ENCODE measurements around the gene EXOC7. TPM values are rescaled to one million over a fixed set of nuclear protein-coding genes. Genes with fewer than 3 reads are reported as not detected.

Gene EXOC7
- total and polyA plus RNA-seq, 2 of the 8 experiments (the other 6 are each of a cell fraction or from before 2014, with no cell fraction given), result 77.1 to 92.6 TPM

DNA sequence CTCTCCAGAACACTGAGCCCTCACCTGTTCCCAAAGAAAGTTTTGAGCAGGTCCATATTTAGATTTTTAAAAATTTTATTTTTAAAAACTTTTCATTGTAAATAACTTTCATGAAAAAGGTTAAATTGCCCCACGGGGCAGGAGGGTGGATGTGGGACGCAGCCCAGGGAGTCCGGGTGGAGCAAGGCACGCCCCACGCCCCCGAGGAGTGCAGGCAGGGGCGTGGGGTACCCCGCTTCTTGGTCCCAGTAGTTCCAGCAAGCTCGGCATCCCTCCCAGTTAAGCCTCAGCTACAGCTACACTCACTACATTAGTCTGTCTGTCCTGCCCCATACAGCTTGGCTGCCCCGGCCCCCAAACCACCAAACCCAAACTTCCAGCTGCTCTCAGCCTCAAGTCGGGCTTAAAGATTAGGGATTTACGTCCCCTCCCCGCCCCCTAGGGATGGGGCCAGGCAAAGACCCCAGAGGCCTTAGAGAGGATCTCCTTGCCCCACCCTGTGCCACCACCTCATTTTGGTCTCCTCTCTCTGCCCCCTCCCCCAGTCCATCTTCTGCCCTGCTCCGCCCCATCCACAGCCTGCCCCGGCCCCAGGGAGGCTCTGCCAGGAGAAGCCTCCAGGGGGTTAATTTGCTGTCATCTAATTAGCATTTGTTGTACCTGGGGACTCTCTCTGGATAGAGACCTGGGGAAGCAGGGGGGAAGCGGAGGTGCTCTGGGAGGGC is 32.9 kb upstream of the EXOC7 start:
- CTCF ChIA-PET (ENCODE audit: partially characterized antibody), result interaction anchor here (0.8 to 41.5 kb wide), 6 partner anchors 15 to 633 kb away, joined by 3 to 778 read pairs (median 8); partner anchors contain the start of gene FOXJ1
- H3K36me3 ChIP-seq (ENCODE audit: control insufficient read depth in 2 of 4, insufficient read depth in 4 of 4, low read length in 3 of 4), result no peaks in the 10 kb centered on the region
- no peak overlapping the region for H2BK15ac ChIP-seq (ENCODE audit: low read length)
- no peaks in the 10 kb centered on the region for H3K79me1 ChIP-seq (ENCODE audit: low read depth, low read length)
- DNase-seq (ENCODE audit: low read depth in 1 of 2, low spot score in 2 of 2) (peak in 1 of 2 experiments; percentile 78), FAIRE-seq (no peak)
- H3K23ac ChIP-seq (ENCODE audit: insufficient read length), result no peak overlapping the region
- no peak for TF ChIP-seq SP1 (IDR thresholded peaks at IDR 0.05; ENCODE audit: low read depth, low read length)
- peak; percentile 1 for TF ChIP-seq CTBP2 (IDR thresholded peaks at IDR 0.05; ENCODE audit: borderline replicate concordance, insufficient read depth, insufficient read length, low read length)
- TF ChIP-seq, protein P1, sequence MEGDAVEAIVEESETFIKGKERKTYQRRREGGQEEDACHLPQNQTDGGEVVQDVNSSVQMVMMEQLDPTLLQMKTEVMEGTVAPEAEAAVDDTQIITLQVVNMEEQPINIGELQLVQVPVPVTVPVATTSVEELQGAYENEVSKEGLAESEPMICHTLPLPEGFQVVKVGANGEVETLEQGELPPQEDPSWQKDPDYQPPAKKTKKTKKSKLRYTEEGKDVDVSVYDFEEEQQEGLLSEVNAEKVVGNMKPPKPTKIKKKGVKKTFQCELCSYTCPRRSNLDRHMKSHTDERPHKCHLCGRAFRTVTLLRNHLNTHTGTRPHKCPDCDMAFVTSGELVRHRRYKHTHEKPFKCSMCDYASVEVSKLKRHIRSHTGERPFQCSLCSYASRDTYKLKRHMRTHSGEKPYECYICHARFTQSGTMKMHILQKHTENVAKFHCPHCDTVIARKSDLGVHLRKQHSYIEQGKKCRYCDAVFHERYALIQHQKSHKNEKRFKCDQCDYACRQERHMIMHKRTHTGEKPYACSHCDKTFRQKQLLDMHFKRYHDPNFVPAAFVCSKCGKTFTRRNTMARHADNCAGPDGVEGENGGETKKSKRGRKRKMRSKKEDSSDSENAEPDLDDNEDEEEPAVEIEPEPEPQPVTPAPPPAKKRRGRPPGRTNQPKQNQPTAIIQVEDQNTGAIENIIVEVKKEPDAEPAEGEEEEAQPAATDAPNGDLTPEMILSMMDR (IDR thresholded peaks at IDR 0.05; ENCODE audit: control extremely low read depth in 1 of 3, insufficient read depth in 1 of 3, low read depth in 1 of 3, low read length in 3 of 3), result peak in 2 of 3 experiments; percentile 9 to 18; a peak in 2 of 4 replicates
- TF ChIP-seq RNF2 (IDR thresholded peaks at IDR 0.05; ENCODE audit: borderline replicate concordance, low read depth, low read length, missing control alignments, poor library complexity, severe bottlenecking), result peak; percentile 15
- H3K14ac ChIP-seq (ENCODE audit: insufficient read length), result no peak overlapping the region
- no peaks in the 10 kb centered on the region for H4K20me1 ChIP-seq (replicated peaks in 1 of 2; ENCODE audit: control insufficient read depth in 1 of 2, insufficient read depth in 2 of 2, low read length in 2 of 2)
- H4K5ac ChIP-seq (ENCODE audit: insufficient read length, low read depth, low read length), result no peak overlapping the region
- H3K27ac ChIP-seq (ENCODE audit: low read depth, low read length), result no peak overlapping the region
- H3K4ac ChIP-seq (replicated peaks; ENCODE audit: insufficient read length, low read depth, low read length), result no peak overlapping the region
- H2BK20ac ChIP-seq (ENCODE audit: low read length), result 0 out of 2 replicates have a peak overlapping the region, but pooled peaks have one; percentile 83
- POLR2A ChIA-PET (ENCODE audit: partially characterized antibody), result interaction anchor here (0.7 to 9.3 kb wide), 5 partner anchors 11 to 104 kb away, joined by 3 to 70 read pairs (median 3); partner anchors contain the start of gene RNF157
- peaks cover 19% of the 10 kb centered on the region for H3K23me2 ChIP-seq (ENCODE audit: low read depth, low read length)
- H3K27me3 ChIP-seq (replicated peaks in 1 of 4; ENCODE audit: control insufficient read depth in 3 of 4, extremely low read depth in 1 of 4, insufficient read depth in 3 of 4, low read length in 3 of 4), result peaks cover 31 to 55% (median 50%) of the 10 kb centered on the region in 4 experiments
- no peaks in the 10 kb centered on the region for H3K79me2 ChIP-seq (ENCODE audit: control insufficient read depth in 1 of 2, insufficient read depth in 2 of 2, low read length in 2 of 2)
- H2BK5ac ChIP-seq (ENCODE audit: low read depth, low read length), result no peak overlapping the region
- no peak overlapping the region for H2BK120ac ChIP-seq (replicated peaks; ENCODE audit: low read depth, low read length)
- H3K9ac ChIP-seq (replicated peaks in 1 of 4; ENCODE audit: extremely low read depth in 1 of 4, low read depth in 3 of 4, low read length in 3 of 4), result no peak overlapping the region
- no peak overlapping the region for H2AFZ ChIP-seq (ENCODE audit: low read length)
- WGBS, 2 experiments (ENCODE audit: extremely low coverage in 1 of 2, insufficient coverage in 1 of 2, insufficient read length in 1 of 2, insufficient replicate concordance in 2 of 2, low coverage in 1 of 2, low lambda C conversion rate in 2 of 2, missing lambda C conversion rate in 1 of 2), result 27% methylated on average over 16 of the region's 16 CpGs; no CpG with 5 or more reads in 1 of the 2 experiments
- H3K4me1 ChIP-seq (replicated peaks in 1 of 4; ENCODE audit: control insufficient read depth in 3 of 4, insufficient read depth in 4 of 4, low read length in 3 of 4), result peaks cover 11 to 74% (median 64%) of the 10 kb centered on the region in 4 experiments
- no peak overlapping the region for H4K91ac ChIP-seq (replicated peaks; ENCODE audit: insufficient read length, low read length)
- peak overlapping the region; percentile 92 to 97 for H3K4me2 ChIP-seq (ENCODE audit: insufficient read depth in 1 of 2, low read depth in 2 of 2, low read length in 2 of 2)
- H3K18ac ChIP-seq (ENCODE audit: extremely low read depth, low read length), result 0 out of 2 replicates have a peak overlapping the region, but pooled peaks have one; percentile 60
- no peaks in the 10 kb centered on the region for H3K9me3 ChIP-seq (ENCODE audit: insufficient read depth in 2 of 2, low read depth in 1 of 2, low read length in 1 of 2)
- H2BK12ac ChIP-seq (ENCODE audit: low read depth, low read length), result peak overlapping the region; percentile 96; the same call in 1 of the 2 replicates
- peak overlapping the region in 1 of 4 experiments; percentile 71; a peak in 1 of 8 replicates for H3K4me3 ChIP-seq (ENCODE audit: extremely low read depth in 1 of 4, insufficient read depth in 2 of 4, low read depth in 3 of 4, low read length in 4 of 4)
- no peak overlapping the region for H2AK5ac ChIP-seq (ENCODE audit: low read depth, low read length)
- H3K56ac ChIP-seq (replicated peaks; ENCODE audit: insufficient read length, low read depth, low read length), result no peak overlapping the region
- H4K8ac ChIP-seq (ENCODE audit: extremely low read depth, insufficient read depth, low read length), result no peak overlapping the region

All from H1 (cell line).